Bone marrow (tissue), 2 donors: ENCODE measurements around the gene LMLN.
"Not testable (repeated sequence)": the region's sequence is repeated elsewhere in the genome, so short reads cannot be mapped to it uniquely, and the experiment has no call there.

Experiments
- DNase-seq, 2 donors: peaks; one replicate each; lab custom pipeline; 2025; lab: John Stamatoyannopoulos, UW

LMLN gene

GRCh38 chr3:198079771-198080520 lies 119.9 kb downstream of the LMLN start:
- DNase-seq: no peak

- DNase-seq: peak in 1 of 2 donors; percentile 77
Measured at GRCh38 chr3:198080521-198081384, 120.7 kb downstream of the LMLN start.

- DNase-seq: no peak
Measured at GRCh38 chr3:198081421-198081844, 121.4 kb downstream of the LMLN start.

- not testable (repeated sequence) for DNase-seq
Measured at GRCh38 chr3:198082226-198082625, 122.2 kb downstream of the LMLN start.

- DNase-seq: no peak
Measured at GRCh38 chr3:198088421-198088955, 128.5 kb downstream of the LMLN start.

GRCh38 chr3:198090795-198091332 lies 130.8 kb downstream of the LMLN start:
- no peak for DNase-seq

GRCh38 chr3:198092276-198092675 lies 132.3 kb downstream of the LMLN start:
- no peak for DNase-seq

- no peak for DNase-seq
Measured at GRCh38 chr3:198093112-198093679, 133.2 kb downstream of the LMLN start.
